IPS-18a (cell line): ENCODE data around the gene PRR36.

ENCODE experiments used
- H3K27ac ChIP-seq: one replicate; pipeline ENCODE4 v1.5.1; 2013; ENCODE audit warnings: low read length
- H3K27me3 ChIP-seq: one replicate; pipeline ENCODE4 v1.6.1; 2013; ENCODE audit warnings: mild to moderate bottlenecking, low read length; ENCODE audit not compliant: control insufficient read depth, insufficient read depth
- H3K36me3 ChIP-seq: one replicate; pipeline ENCODE4 v1.6.1; 2013; ENCODE audit warnings: low read depth, low read length; ENCODE audit not compliant: control insufficient read depth
- H3K4me1 ChIP-seq: one replicate; pipeline ENCODE4 v1.6.1; 2013; ENCODE audit warnings: low read depth, low read length; ENCODE audit not compliant: control insufficient read depth
- H3K4me3 ChIP-seq: one replicate; pipeline ENCODE4 v1.5.1; 2013; ENCODE audit warnings: low read length
- H3K9ac ChIP-seq: one replicate; pipeline ENCODE4 v1.6.1; 2013; ENCODE audit warnings: mild to moderate bottlenecking, low read length, moderate library complexity
- H3K9me3 ChIP-seq: one replicate; pipeline ENCODE4 v1.6.1; 2013; ENCODE audit warnings: low read depth, low read length; ENCODE audit not compliant: control insufficient read depth

The PRR36 gene

DNA sequence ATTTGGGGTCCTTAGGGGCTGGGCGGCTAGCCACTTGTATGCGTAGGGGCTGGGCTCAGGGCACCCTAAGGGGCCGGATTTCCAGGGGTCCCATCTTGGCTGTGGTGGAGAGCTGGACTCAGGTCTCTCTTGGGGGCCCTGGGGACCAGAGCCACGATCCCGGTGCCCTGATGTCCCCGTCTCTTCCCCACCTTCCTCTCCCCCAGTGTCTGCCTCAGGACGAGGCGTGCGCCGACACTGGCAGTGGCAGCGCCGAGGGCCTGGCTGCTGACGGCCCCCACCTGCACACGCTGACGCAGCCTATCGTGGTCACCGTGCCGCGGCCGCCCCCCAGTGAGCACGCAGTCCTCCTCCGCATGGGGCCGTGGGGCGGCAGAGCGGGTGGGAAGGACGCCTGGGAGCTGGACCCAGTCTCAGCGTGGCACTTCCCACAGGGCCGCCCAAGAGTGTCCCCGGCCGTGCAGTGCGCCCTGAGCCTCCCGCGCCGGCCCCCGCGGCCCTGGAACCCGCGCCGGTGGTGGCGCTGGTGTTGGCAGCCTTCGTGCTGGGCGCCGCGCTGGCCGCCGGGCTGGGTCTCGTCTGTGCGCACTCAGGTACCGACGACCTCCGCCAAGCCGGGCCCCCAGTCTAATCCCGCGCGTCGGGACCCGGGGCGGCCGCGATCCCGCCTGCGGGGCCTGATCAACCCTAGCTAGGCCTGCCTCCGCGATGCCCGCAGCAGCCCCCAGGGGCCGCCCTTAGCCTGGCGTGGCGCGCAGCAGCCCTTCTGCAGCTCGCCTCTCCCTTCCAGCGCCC, 43.3 kb upstream of the PRR36 start:
- Histone ChIP-seq H3K27ac (no peak overlapping the region), H3K9ac (no peak overlapping the region), H3K4me1 (peaks cover 9% of the 10 kb centered on the region)

GRCh38 chr19:7916955-7917266, 42.7 kb upstream of the PRR36 start:
- Histone ChIP-seq H3K36me3 (peaks cover 3% of the 10 kb centered on the region), H3K9ac (no peak overlapping the region), H3K4me3 (peak overlapping the region; percentile 47), H3K4me1 (peaks cover 9% of the 10 kb centered on the region), H3K27me3 (peaks cover 61% of the 10 kb centered on the region), H3K27ac (no peak overlapping the region), H3K9me3 (no peaks in the 10 kb centered on the region)

More for the DNA sequence above, 43.3 kb upstream of the PRR36 start:
- H3K27me3 ChIP-seq: peaks cover 61% of the 10 kb centered on the region
- no peaks in the 10 kb centered on the region for H3K36me3 ChIP-seq
- H3K4me3 ChIP-seq: peak overlapping the region; percentile 47
- H3K9me3 ChIP-seq: no peaks in the 10 kb centered on the region

DNA sequence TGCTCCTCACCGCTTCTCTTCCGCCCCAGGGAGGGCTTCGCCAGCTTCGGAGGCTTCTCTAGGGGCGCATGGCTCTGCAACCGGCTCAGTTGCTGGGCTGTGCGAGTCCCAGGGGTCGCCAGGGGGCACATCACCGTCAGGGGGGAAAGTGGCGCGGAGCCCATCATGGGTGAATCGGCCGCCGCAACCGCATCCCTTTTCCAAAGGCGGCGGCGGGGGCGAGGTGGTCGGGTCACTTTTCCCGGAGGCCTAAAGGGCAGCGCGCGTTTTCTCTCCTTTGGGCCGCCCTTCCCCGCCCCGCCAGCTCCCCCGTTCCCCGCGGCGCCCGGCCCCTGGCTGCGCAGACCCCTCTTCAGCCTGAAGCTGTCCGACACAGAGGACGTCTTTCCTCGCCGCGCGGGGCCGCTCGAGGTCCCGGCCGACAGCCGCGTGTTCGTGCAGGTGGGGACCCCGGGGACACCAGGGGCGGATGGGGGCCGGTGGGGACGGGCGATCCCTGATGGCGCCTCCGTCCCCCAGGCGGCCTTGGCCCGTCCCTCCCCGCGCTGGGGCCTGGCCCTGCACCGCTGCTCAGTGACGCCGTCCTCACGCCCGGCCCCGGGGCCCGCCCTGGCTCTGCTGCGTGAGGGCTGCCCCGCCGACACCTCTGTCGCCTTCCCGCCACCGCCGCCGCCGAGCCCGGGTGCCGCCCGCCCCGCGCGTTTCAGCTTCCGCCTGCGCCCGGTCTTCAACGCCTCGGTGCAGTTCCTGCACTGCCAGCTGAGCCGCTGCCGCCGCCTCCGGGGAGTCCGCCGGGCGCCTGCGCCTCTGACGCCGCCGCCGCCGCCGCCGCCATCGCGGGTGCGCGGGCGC, 42.1 kb upstream of the PRR36 start:
- Histone ChIP-seq H3K36me3 (peaks cover 9% of the 10 kb centered on the region), H3K9me3 (no peaks in the 10 kb centered on the region), H3K9ac (no peak overlapping the region), H3K27me3 (peaks cover 61% of the 10 kb centered on the region), H3K4me3 (peak overlapping the region; percentile 47), H3K4me1 (peaks cover 8% of the 10 kb centered on the region), H3K27ac (no peak overlapping the region)

DNA sequence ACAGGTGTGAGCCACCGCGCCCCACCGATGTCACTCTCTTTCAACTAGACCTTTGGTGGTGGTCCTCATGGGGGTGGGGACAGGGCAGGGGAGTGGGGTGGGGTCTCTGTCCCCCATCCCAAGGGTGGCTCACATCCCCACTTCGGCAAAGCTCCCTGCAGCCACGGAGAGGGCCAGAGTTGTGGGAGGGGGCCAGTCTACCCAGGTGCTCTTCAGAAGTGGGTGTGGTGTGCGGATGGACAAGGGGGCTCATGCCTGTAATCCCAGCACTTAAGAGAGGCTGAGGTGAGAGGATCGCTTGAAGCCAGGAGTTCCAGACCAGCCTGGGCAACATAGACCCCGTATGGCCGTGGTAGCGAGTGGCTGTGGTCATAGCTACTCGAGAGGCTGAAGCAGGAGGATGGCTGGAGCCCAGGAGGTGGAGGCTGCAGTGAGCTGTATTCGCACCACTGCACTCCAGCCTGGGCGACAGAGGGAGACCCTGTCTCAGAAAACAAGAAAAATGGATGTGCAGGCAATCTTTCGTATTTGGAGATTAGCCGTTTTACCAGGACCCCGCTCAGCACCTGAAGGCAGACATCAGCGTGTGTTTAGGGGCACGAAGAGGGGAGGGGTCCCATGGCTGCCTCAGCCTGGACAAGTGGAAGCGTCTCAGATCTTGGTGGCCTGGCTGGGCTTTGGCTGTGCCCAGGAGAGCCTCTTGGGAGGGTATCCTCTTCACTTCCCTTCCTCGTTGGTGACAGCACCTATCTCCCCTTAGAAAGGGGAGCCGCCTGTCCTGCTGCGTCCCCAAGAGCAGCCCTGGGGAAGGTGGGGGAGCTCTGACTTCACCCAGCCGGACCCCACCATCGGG, 41.3 kb upstream of the PRR36 start:
- peaks cover 61% of the 10 kb centered on the region for H3K27me3 ChIP-seq
- no peak overlapping the region for H3K27ac ChIP-seq
- peaks cover 13% of the 10 kb centered on the region for H3K36me3 ChIP-seq
- peaks cover 6% of the 10 kb centered on the region for H3K4me1 ChIP-seq
- no peaks in the 10 kb centered on the region for H3K9me3 ChIP-seq
- no peak overlapping the region for H3K9ac ChIP-seq
- H3K4me3 ChIP-seq: peak overlapping the region; percentile 47

DNA sequence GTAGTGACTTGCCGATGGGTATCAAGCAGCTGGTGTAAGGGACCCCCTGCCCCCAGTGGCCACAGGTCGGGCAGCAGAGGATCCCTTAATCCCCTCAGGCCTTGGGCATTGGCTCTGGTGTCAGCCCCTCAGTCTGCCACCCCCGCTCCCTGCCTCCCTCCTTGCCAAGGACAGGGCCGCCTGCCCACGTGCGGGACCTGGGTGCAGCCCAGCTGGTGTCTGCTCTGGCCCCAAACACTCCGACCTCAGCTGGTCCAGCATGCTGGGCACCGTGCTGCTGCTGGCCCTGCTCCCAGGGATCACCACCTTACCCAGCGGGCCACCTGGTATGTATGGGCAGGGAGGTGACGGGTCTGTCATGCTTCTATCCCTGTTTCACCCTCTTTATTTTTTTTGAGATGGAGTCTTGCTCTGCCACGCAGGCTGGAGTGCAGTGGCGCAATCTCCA, 40.4 kb upstream of the PRR36 start, which contains the start of gene TGFBR3L:
Gene TGFBR3L (plus strand): TSS at position 233 of the 448 bp plus-strand sequence.
- no peaks in the 10 kb centered on the region for H3K9me3 ChIP-seq
- peaks cover 16% of the 10 kb centered on the region for H3K36me3 ChIP-seq
- H3K27me3 ChIP-seq: peaks cover 60% of the 10 kb centered on the region
- no peak within 1 kb of the TSS for H3K4me3 ChIP-seq
- peaks cover 2% of the 10 kb centered on the region for H3K4me1 ChIP-seq
- no peak within 1 kb of the TSS for H3K27ac ChIP-seq
- H3K9ac ChIP-seq: no peak within 1 kb of the TSS

GRCh38 chr19:7914099-7914498, 39.9 kb upstream of the PRR36 start:
- Histone ChIP-seq H3K27me3 (peaks cover 54% of the 10 kb centered on the region), H3K4me1 (no peaks in the 10 kb centered on the region), H3K9me3 (no peaks in the 10 kb centered on the region), H3K9ac (no peak overlapping the region), H3K27ac (no peak overlapping the region), H3K36me3 (peaks cover 16% of the 10 kb centered on the region), H3K4me3 (no peak overlapping the region)

GRCh38 chr19:7913652-7914051, 39.5 kb upstream of the PRR36 start:
- Histone ChIP-seq H3K9ac (no peak overlapping the region), H3K9me3 (no peaks in the 10 kb centered on the region), H3K27me3 (peaks cover 50% of the 10 kb centered on the region), H3K36me3 (peaks cover 16% of the 10 kb centered on the region), H3K27ac (no peak overlapping the region), H3K4me3 (no peak overlapping the region), H3K4me1 (no peaks in the 10 kb centered on the region)

DNA sequence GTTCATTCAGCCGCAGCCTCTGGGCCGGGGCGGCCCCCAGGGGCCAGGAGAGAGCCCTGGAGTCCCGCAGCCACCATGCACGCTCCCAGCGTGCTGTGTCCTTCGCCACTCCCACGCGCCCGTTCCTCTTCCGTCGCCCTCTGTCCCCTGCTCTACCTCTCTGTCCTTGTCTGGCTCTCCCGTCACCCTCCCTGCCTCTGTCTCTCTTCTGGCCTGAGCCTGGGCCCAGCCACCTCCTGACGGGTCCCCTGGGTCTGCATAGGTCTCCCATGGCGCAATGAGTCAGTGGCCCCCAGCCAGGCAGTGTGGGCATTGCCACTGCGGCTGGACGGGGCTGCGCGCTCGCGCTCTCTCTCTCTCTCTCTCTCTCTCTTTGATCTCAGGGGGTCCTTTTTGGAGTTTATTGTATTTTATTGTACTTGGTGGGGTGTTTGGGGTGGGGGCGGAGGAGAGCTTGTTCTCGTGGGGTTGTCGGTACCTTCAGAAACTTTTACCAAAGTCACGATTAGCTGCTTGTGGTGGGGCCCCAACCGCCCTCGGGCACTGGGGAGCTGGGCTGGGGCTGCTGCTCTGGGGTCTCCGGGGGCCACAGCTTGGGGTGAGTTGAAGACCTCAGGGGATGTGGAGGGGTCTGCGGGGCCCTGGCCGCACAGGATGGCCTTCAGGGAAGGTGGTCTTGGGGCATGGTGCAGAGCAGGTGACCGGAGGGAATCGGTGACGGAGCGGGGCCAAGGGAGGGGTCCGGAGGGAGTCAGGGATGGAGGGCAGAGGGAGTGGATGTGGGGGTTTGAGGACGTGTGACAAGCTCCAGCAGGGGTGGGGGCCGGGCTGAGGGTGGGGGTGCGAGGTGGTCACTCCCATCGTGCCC, 38.7 kb upstream of the PRR36 start:
- H3K27me3 ChIP-seq: peaks cover 43% of the 10 kb centered on the region

DNA sequence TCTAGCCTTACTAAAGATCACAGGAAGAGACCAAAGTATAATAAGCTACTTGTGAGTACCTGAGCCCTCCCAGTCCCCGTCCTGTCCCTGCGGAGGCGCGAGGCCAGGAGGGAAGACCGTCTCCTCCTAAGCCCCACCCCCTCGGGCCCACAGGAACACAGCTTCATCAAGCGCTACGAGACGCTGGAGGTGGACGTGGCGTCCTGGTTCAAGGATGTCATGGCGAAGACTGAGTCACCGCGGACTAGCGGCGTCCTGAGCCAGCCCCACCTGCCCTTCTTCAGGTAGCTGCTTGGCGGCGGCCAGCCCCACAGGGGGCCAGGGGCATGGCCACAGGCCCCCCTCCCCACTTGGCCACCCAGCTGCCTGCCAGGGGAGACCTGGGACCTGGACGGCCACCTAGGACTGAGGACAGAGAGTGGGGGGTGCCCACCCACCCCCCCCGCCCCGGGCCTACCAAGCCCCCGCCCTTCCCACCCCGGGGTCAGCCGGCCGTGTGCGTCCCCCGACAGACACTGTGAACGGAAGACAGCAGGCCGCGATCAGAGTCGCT, 38.0 kb upstream of the PRR36 start:
- Histone ChIP-seq H3K4me1 (no peaks in the 10 kb centered on the region), H3K27me3 (peaks cover 36% of the 10 kb centered on the region), H3K27ac (no peak overlapping the region), H3K9ac (no peak overlapping the region), H3K36me3 (peaks cover 16% of the 10 kb centered on the region), H3K9me3 (no peaks in the 10 kb centered on the region), H3K4me3 (no peak overlapping the region)

More for the DNA sequence above, 38.7 kb upstream of the PRR36 start:
- H3K4me3 ChIP-seq: no peak overlapping the region
- no peaks in the 10 kb centered on the region for H3K4me1 ChIP-seq
- peaks cover 16% of the 10 kb centered on the region for H3K36me3 ChIP-seq
- H3K9me3 ChIP-seq: no peaks in the 10 kb centered on the region
- H3K9ac ChIP-seq: no peak overlapping the region
- H3K27ac ChIP-seq: no peak overlapping the region

DNA sequence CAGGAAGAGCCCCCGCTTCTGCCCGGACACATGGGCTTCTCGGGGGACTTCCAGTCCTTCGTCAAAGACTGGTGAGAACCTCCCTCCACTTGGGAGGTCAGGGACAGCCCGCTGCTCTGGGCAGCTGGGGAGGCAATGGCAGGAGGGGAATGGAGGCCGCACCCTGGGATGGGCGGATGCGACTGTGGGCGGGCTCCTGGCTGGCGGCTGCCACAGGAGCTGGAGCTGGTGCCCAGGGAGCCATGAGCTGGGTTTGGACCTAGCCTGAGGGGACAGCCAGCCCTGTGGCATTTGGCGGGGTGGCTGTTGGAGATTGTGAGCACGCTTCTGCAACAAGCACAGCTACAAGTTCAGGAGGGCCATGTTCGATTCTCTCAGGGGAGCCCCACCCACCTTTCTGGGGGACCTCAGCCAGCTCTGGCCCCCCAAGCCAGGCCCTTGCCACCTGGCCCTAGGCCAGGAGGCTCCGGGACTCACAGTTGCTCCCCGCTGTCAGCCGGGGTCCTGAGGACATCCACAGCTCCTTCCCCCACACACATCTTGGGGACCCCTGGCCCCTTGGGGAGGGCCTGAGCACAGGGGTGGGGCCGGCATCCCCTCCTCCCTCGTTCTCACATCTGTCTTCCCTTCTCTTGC, 37.4 kb upstream of the PRR36 start:
- Histone ChIP-seq H3K4me1 (no peaks in the 10 kb centered on the region), H3K4me3 (no peak overlapping the region), H3K27ac (no peak overlapping the region), H3K9me3 (no peaks in the 10 kb centered on the region), H3K27me3 (peaks cover 30% of the 10 kb centered on the region), H3K9ac (no peak overlapping the region), H3K36me3 (peaks cover 16% of the 10 kb centered on the region)
